ENCODE results near the gene CTPS1.

DNA sequence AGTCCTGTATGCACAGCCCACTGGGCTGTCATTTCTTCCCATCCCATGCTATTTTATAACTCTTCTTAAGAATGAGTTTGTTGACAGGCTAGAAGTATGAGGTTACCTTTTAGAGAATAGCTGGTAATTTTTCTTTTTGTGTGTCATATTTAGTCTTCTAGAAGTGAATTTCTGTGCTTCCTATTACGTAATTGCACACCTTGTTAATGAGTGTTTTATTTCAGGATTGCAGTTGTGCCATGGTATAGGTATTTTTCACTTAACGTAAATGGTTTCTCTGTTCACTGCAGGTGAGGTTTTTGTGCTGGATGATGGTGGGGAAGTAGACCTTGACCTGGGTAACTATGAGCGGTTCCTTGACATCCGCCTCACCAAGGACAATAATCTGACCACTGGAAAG is 5.0 kb downstream of the CTPS1 start:
- no peak for TF ChIP-seq TCF7 (CRISPR knock-in tag; IDR thresholded peaks at IDR 0.05; ENCODE audit: low read depth)
- TF ChIP-seq CTCF (IDR thresholded peaks at IDR 0.05) = no peak
- no peak for TF ChIP-seq KAT7 (CRISPR knock-in tag; IDR thresholded peaks at IDR 0.05; ENCODE audit: borderline replicate concordance)
- no peak for TF ChIP-seq ATF6 (CRISPR knock-in tag; IDR thresholded peaks at IDR 0.05)
- TF ChIP-seq, protein P1, sequence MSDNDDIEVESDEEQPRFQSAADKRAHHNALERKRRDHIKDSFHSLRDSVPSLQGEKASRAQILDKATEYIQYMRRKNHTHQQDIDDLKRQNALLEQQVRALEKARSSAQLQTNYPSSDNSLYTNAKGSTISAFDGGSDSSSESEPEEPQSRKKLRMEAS (CRISPR knock-in tag; IDR thresholded peaks at IDR 0.05) = no peak
- no peak for TF ChIP-seq FOXJ3 (CRISPR knock-in tag; IDR thresholded peaks at IDR 0.05; ENCODE audit: borderline replicate concordance)
- no peak for TF ChIP-seq ELF4 (CRISPR knock-in tag; IDR thresholded peaks at IDR 0.05; ENCODE audit: low read depth)
- no peak for TF ChIP-seq ZNF416 (CRISPR knock-in tag; IDR thresholded peaks at IDR 0.05)
